ENCODE data around the gene MTA1.

Gene MTA1

GRCh38 chr14:105508601-105509000 lies 89.0 kb downstream of the MTA1 start:
- no peak overlapping the region for H3K4me3 ChIP-seq (ENCODE audit: low read length)
- no peak overlapping the region for H3K27ac ChIP-seq (ENCODE audit: low read length)
- no peak overlapping the region for H3K9ac ChIP-seq (ENCODE audit: low read depth, low read length)
- no peaks in the 10 kb centered on the region; the same call in 1 of the 2 replicates for H3K27me3 ChIP-seq (ENCODE audit: insufficient read depth, low read length)
- no peaks in the 10 kb centered on the region; the same call in 1 of the 2 replicates for H3K9me3 ChIP-seq (ENCODE audit: insufficient read depth, low read depth, low read length)
- H3K4me1 ChIP-seq (ENCODE audit: insufficient read depth, low read length) = no peaks in the 10 kb centered on the region
- no peaks in the 10 kb centered on the region for H3K36me3 ChIP-seq (ENCODE audit: insufficient read depth, low read depth, low read length)

- Histone ChIP-seq H3K27ac (ENCODE audit: low read length) (no peak overlapping the region), H3K9me3 (ENCODE audit: insufficient read depth, low read depth, low read length) (peaks cover 7% of the 10 kb centered on the region), H3K27me3 (ENCODE audit: insufficient read depth, low read length) (no peaks in the 10 kb centered on the region; the same call in 1 of the 2 replicates), H3K36me3 (ENCODE audit: insufficient read depth, low read depth, low read length) (no peaks in the 10 kb centered on the region), H3K9ac (ENCODE audit: low read depth, low read length) (no peak overlapping the region), H3K4me3 (ENCODE audit: low read length) (no peak overlapping the region), H3K4me1 (ENCODE audit: insufficient read depth, low read length) (no peaks in the 10 kb centered on the region)
Measured at GRCh38 chr14:105517096-105517495, 97.5 kb downstream of the MTA1 start.

GRCh38 chr14:105519946-105520698 lies 100.5 kb downstream of the MTA1 start:
- no peak overlapping the region for H3K9ac ChIP-seq (ENCODE audit: low read depth, low read length)
- no peaks in the 10 kb centered on the region for H3K36me3 ChIP-seq (ENCODE audit: insufficient read depth, low read depth, low read length)

More at GRCh38 chr14:105519946-105520698, 100.5 kb downstream of the MTA1 start:
- Histone ChIP-seq H3K4me3 (ENCODE audit: low read length) (no peak overlapping the region), H3K4me1 (ENCODE audit: insufficient read depth, low read length) (no peaks in the 10 kb centered on the region), H3K9me3 (ENCODE audit: insufficient read depth, low read depth, low read length) (peaks cover 7% of the 10 kb centered on the region), H3K27me3 (ENCODE audit: insufficient read depth, low read length) (peaks cover 19% of the 10 kb centered on the region), H3K27ac (ENCODE audit: low read length) (no peak overlapping the region)

All from iPS-20b (cell line).